Fibroblast of peridontal ligament (primary cell): ENCODE measurements around the gene GDF7.
"Not testable (repeated sequence)": the region's sequence is repeated elsewhere in the genome, so short reads cannot be mapped to it uniquely, and the experiment has no call there.

Experiments
- DNase-seq: peaks from one replicate; pipeline ENCODE4 v3.0.0-alpha.2; 2010; ENCODE audit errors: extremely low read depth

Gene GDF7

DNA sequence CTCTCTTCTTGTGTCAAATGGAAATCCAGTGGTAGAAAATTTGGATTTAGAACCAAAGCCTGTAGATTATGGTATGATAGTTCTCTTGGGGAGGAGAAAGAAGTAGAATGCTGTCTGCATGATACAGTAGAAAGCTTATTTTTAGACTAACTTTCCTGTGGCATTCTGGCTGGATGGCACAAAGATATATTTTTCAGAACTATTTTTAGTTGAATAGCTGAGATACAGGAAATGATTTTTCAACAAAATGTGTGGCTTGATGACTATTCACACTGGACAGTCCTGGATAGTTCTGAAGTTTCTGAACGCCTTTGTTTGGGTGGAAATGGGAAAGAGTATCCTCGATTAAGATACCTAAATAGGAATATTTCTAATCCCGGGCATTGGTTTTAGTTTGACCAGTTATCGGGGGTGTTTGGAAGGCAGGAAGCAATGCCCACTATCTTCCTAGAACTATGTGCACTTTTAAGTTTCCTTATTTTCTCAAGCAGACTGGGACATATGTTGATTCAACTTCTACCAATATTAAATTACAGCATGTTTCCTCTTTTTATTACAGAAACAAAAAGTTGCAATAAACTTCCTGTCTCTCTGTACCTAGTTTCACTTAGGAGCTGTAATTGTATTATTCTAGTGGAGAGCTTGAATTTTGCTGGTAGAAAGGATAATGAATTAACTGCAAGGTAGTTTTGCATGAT, 32.1 kb downstream of the GDF7 start:
- no peak for DNase-seq

DNA sequence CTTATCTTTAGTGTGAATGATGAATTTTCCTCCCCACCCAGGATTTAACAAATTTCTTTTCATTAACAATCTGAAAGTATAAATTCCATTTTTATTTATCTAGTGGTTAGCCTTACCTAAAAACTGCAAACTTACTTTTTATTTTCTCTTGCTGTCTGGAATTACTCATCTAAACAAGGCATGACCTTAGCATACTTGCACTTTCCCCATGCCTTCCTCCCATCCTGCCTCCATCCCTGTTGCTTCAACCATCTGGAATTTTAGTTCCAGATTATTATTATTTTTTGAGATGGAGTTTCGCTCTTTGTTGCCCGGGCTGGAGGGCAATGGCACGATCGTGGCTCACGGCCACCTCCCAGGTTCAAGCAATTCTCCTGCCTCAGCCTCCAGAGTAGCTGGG, 35.6 kb downstream of the GDF7 start:
- DNase-seq = peak; percentile 24

DNA sequence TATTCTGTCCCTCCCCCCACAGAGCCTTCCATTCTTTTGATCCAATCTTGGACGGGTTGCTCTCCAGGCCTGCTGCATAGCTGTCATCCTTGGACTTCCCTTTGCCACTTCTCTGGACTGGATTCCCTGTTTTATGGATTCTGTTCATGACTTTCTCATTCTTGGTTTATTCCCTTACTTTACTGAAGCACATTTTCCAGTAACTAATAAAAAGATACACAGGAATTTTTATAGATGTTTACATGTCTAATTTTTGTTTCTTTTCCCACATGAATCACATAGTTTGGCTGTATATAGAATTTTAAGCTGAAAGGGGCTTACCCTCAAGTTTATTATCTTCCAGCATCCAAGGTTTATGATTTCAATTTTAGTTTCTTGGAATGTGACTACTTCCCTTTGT, 37.9 kb downstream of the GDF7 start:
- DNase-seq = no peak

DNA sequence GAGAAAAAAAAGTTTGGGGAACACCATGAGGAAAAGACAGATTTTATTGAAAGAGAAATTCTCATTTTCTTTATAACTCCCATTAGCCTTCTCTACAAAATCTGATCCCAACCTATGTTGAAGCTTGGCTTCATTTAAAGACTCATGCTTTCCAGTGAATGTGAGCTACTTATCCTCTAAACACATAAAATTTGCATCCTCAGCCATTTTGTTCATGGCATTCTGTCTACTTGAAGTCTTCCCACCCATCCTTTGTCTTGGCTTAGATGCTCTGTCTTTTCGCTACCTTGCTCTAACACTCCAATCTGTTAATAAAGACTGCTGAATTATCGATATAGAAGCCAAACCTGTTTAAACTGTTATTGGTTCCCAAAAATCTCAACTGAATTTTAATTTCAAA, 39.3 kb downstream of the GDF7 start:
- DNase-seq = no peak

DNA sequence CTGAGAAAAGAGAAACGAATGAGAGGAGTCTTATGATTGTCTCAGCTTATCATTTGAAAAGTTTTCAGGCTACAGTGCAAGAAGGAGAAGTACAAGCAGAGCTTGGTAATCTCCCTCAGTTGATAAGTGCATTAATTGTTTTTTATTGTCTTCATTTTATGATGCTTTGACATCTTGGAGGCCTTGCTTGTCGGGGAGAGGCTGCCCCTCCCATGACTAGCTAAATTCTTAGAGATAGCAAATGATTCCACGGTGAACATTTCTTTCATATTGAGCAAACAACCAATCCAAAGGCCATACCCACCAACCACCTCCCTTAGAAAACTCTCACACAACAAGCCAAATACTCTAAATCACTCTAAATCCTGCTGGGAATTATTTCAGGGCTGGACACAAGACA, 39.8 kb downstream of the GDF7 start:
- no peak for DNase-seq

DNA sequence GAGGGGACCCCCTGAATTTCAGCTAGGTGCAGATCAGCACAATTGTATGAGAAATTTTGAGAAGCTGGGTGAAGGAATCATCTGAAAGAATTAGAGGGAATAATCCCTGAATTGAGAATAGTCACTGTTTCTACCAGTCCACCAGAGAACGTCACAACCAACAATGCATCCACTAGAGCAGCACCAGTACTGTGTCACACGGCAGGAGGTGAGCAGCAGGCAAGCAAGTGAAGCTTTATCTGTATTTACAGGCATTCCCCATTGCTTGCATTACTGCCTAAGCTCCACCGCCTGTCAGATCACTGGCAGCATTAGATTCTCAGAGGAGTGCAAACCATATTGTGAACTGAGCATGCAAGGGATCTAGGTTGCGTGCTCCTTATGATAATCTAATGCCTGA, 40.7 kb downstream of the GDF7 start:
- DNase-seq = no peak

DNA sequence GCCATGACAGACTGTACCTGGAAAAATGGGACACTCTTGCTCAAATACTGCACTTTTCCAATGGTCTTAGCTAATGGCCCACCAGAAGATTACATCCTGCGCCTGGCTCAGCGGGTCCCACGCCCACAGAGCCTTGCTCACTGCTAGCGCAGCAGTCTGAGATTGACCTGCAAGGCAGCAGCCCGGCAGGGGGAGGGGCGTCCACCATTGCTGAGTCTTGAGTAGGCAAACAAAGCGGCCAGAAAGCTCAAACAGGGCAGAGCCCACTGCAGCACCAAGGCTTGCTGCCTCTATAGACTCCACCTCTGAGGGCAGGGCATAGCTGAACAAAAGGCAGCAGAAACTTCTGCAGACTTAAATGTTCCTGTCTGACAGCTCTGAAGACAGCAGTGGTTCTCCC, 44.7 kb downstream of the GDF7 start:
- DNase-seq = not testable (repeated sequence)

DNA sequence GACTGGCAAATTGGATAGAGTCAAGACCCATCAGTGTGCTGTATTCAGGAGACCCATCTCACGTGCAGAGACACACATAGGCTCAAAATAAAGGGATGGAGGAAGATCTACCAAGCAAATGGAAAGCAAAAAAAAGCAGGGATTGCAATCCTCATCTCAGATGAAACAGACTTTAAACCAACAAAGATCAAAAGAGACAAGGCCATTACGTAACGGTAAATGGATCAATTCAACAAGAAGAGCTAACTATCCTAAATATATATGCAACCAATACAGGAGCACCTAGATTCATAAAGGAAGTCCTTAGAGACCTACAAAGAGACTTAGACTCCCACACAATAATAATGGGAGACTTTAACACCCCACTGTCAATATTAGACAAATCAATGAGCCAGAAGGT, 46.6 kb downstream of the GDF7 start:
- not testable (repeated sequence) for DNase-seq

DNA sequence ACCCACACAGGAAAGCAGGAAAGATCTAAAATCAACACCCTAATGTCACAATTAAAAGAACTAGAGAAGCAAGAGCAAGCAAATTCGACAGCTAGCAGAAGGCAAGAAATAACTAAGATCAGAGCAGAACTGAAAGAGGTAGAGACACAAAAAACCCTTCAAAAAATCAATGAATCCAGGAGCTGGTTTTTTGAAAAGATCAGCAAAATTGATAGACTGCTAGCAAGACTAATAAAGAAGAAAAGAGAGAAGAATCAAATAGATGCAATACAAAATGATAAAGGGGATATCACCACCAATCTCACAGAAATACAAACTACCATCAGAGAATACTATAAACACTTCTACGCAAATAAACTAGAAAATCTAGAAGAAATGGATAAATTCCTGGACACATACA, 47.5 kb downstream of the GDF7 start:
- not testable (repeated sequence) for DNase-seq

DNA sequence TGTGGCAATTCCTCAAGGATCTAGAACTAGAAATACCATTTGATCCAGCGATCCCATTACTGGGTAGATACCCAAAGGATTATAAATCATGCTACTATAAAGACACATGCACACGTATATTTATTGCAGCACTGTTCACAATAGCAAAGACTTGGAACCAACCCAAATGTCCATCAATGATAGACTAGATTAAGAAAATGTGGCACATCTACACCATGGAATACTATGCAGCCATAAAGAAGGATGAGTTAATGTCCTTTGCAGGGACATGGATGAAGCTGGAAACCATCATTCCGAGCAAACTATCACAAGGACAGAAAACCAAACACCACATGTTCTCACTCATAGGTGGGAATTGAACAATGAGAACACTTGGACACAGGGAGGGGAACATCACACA, 49.2 kb downstream of the GDF7 start:
- DNase-seq = not testable (repeated sequence)

DNA sequence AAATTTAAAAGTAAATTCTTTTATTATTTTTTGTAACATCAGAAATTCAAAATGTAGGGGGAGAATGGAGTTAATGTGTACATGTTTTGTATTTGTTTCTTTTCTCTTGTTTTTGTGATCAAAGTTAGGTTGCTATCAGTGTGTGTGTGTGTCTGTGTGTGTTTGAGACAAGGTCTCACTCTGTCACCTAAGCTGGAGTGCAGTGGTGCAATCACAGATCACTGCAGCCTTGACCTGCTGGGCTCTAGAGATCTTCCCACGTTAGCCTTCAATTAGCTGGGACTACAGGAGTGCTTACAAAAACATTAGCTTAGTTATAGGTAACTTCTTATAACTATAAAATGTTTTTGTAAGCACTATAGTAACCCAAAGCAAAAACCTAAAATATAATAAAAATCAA, 50.7 kb downstream of the GDF7 start:
- DNase-seq = no peak

DNA sequence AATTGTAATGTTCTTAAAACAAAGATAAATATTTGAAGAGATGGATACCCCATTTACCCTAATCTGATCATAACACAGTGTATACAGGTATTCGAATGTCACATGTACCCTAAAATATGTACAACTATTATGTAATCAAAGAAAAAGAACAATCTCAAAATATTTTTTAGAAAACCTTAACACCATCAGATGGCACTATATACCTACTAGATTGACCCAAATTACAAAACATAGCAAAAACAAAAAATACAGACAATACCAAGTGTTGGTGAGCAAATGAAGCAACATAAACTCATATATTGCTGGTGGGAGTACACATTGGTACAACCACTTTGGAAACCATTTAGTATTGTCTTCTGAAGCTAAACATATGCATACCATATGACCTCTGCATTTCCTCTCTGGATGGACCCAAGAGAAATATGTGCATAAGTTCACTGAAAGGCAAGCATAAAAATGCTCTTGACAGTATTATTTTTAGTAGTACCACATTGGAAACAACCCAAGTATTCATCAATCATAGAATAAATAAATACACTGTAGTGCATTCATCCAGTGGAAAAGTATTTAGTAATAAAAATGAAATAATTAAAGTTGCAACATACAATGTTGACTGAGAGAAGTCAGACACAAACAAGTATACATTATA, 55.8 kb downstream of the GDF7 start:
- no peak for DNase-seq

DNA sequence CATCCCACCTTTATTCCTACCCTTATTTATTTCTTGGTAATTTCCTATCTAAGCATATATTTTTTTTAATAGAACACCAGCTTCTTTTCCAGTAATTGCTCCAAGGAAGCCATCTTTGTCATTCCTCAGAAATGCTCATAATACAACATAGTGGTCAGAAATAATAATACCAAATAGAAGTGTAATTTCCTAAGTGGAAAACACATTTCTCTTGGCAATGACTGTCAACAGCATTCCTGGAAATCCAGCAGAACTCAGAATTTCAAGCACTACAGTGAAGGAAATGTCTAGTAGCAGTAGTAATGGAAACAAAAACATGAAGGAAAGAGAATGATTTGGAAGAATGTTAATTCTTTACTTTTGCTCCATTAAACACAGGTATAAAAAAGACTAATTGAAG, 56.6 kb downstream of the GDF7 start:
- peak; percentile 51 for DNase-seq

DNA sequence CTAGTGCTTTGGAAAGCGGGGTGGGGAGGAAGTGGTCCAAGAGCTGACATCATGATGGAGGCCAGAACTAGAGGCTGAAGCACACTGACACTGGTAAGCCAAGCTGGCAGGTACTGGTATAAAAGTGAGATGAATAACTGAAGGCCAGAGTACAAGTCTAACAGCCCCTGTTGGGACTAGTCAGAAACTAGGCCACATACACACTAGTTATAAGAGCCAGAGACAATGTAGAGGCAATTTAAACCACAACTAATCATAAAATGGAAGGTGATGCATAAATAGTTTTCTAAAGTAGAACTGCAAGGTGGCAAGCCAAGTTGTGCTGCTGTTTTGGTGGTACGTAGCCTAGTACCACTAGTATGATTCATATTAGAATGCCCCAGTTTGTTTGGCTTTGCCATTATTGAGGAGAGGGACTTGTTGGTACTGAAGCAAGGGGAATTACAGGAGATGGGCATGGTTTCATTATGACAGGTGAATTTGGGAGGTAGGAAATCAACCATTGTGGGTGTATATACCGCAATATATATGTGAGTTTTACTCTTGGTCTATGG, 57.6 kb downstream of the GDF7 start:
- no peak for DNase-seq

DNA sequence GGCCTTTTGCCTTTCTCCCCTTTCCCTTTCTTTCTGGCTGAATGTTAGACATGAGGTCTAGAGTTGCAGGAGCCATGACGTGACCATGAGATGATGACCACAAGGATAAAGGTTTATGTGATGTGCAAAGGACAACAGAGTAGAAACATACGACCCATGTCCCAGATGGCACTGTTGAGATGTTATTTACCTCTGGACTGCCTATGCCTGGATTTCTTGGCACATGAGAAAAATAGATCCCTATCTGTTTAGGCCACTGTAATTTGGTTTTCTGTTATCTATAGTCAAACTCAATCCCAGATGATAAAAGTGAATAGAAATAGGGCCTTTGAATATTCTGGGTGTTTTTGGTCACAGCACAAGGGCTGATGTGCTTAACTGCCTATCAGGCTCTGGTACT, 58.8 kb downstream of the GDF7 start:
- no peak for DNase-seq

DNA sequence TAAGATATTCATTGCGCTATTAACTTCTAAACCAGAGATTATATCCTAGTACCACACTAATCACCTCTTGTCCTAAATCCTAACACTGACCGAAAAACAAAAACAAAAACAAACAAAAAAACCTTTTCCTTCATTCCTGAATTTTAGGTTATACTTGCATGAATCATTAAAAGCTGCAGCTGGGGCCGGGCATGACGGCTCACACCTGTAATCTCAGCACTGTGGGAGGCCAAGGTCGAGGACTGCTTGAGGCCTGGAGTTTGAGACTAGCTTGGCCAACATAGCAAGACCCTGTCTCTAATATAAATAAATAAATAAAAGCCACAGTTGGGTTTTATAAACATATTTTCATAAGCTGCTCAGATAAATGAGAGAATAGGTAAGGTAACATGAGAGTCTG, 60.0 kb downstream of the GDF7 start:
- no peak for DNase-seq

DNA sequence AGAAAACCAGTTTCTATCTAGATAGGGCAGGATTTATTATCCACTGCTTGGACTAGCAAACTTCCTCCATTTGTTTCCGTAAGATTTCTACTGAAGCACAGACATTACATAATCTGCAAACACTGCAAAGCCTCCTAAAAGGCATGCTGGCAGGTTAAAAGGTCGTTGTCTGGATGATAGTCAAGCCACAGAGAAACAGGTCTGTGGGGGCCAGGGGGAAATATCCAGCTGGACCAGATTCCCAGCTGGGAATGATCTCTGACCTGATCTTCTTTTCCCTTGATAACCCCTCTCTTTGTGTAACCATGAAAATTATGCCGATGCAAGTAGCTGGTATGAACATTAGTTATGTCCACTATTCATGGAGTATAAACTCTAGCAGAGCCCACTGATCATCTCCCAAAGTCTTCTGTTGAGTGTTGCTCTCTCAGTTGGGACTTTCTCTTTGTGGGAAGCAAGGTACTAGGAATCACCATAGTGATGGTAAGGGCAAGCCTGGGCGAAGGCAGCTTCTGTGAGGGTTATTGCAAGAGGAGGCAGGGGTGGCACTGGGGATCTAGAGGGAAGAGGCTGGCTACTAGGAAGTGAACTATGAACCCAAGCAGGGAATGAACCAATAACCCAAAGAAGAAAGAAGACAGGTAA, 61.3 kb downstream of the GDF7 start:
- DNase-seq = peak; percentile 3
